A549 (cell line): ENCODE measurements around the gene SLC25A52. TPM values are rescaled to one million over a fixed set of nuclear protein-coding genes. Genes with fewer than 3 reads are reported as not detected.

Experiments used
- ATAC-seq, 2 experiments: fragments of 200-7000 bp in 1 of 2; fragments of >200 bp in 1 of 2; cut with Nextera tagmentation in 1 of 2; cut with Tn5 transposase in 1 of 2; 3 replicates each; pipeline versions ENCODE4 v1.8.0 to v1.9.1; 2018 to 2020; ENCODE audit warnings: mild to moderate bottlenecking in 1 of 2, moderate library complexity in 1 of 2
- CTCF ChIA-PET: fragments of 300-600 bp; sonication (Branson Sonifier 250); formaldehyde crosslinking; extraction: SDS; loops from one replicate; lab custom pipeline; 2021; ENCODE audit warnings: antibody characterized with exemption, inconsistent platforms; lab: Yijun Ruan, JAX
- POLR2A ChIA-PET: fragments of 350-600 bp; formaldehyde crosslinking; extraction: SDS; loops from one replicate; lab custom pipeline; 2021; ENCODE audit warnings: antibody characterized with exemption, inconsistent platforms; lab: Yijun Ruan, JAX
- DNase-seq, 2 experiments: peaks; one replicate each; pipeline versions ENCODE4 v3.0.0 to v3.0.0-alpha.2; 2011 to 2016; ENCODE audit warnings: low read depth in 1 of 2, low spot score in 1 of 2
- FAIRE-seq: peaks from 2 replicates; lab custom pipeline; 2011; peaks lifted over from hg19 to GRCh38; lab: Jason Lieb, UNC
- H3K27ac ChIP-seq, 2 experiments: fragments of >200 bp; sonication (Bioruptor Twin); formaldehyde crosslinking; 3 replicates each; pipeline ENCODE4 v1.5.1; 2016 to 2017
- H3K4me1 ChIP-seq: fragments of >200 bp; sonication (Bioruptor Twin); formaldehyde crosslinking; 3 replicates; pipeline ENCODE4 v1.6.1; 2016
- H3K4me2 ChIP-seq: fragments of >200 bp; sonication (Bioruptor Twin); formaldehyde crosslinking; 3 replicates; pipeline ENCODE4 v1.6.1; 2016
- H3K4me3 ChIP-seq: fragments of >200 bp; sonication (Bioruptor Twin); formaldehyde crosslinking; 3 replicates; pipeline ENCODE4 v1.5.1; 2016
- H3K9me3 ChIP-seq: fragments of >200 bp; sonication (Bioruptor Twin); formaldehyde crosslinking; 3 replicates; pipeline ENCODE4 v1.6.1; 2016
- BHLHE40 ChIP-seq: IDR thresholded peaks from 2 replicates; pipeline ENCODE4 v1.6.1; 2012; ENCODE audit warnings: low read depth, low read length, inconsistent platforms
- CBX2 ChIP-seq: fragments of 200-600 bp; sonication (generic); IDR thresholded peaks from 2 replicates; pipeline ENCODE4 v1.6.1; 2016; ENCODE audit warnings: low read depth, mild to moderate bottlenecking, borderline replicate concordance
- CHD4 ChIP-seq: fragments of 200-600 bp; sonication (generic); IDR thresholded peaks from 2 replicates; pipeline ENCODE4 v1.6.1; 2016; ENCODE audit warnings: antibody characterized with exemption, mild to moderate bottlenecking, borderline replicate concordance
- E2F6 ChIP-seq: IDR thresholded peaks from 2 replicates; pipeline ENCODE4 v1.6.1; 2012; ENCODE audit warnings: low read depth, borderline replicate concordance
- EHF ChIP-seq: fragments of 250-450 bp; sonication (Bioruptor Pico); IDR thresholded peaks from 2 replicates; pipeline ENCODE4 v1.5.0; 2020; ENCODE audit warnings: mild to moderate bottlenecking
- EP300 ChIP-seq, 2 experiments: fragments of >200 bp; sonication (Bioruptor Twin); formaldehyde crosslinking; IDR thresholded peaks; 2 replicates in 1 of 2; 3 replicates in 1 of 2; pipeline ENCODE4 v1.6.1; 2016 to 2017
- HES2 ChIP-seq: fragments of >200 bp; sonication (Bioruptor Twin); formaldehyde crosslinking; IDR thresholded peaks from 2 replicates; pipeline ENCODE4 v1.6.1; 2016
- HMGXB4 ChIP-seq: fragments of 250-450 bp; sonication (Bioruptor Pico); IDR thresholded peaks from 2 replicates; pipeline ENCODE4 v1.5.0; 2021; ENCODE audit warnings: mild to moderate bottlenecking, moderate library complexity, borderline replicate concordance
- JUN ChIP-seq, 2 experiments: fragments of >200 bp; sonication (Bioruptor Twin); formaldehyde crosslinking; IDR thresholded peaks; 2 replicates in 1 of 2; 3 replicates in 1 of 2; pipeline ENCODE4 v1.6.1; 2016 to 2017
- KDM1A ChIP-seq: fragments of 200-600 bp; sonication (generic); IDR thresholded peaks from 2 replicates; pipeline ENCODE4 v1.6.1; 2016; ENCODE audit warnings: low read depth, mild to moderate bottlenecking
- MAX ChIP-seq: IDR thresholded peaks from 2 replicates; pipeline ENCODE4 v1.6.1; 2012
- MYC ChIP-seq: IDR thresholded peaks from 2 replicates; pipeline ENCODE4 v1.6.1; 2012; ENCODE audit warnings: mild to moderate bottlenecking, inconsistent platforms, low read length, improper control_type of control experiment, borderline replicate concordance
- NFE2L2 ChIP-seq: fragments of 150-350 bp; conservative IDR thresholded peaks from 2 replicates; pipeline ENCODE4 v1.6.1; 2014; ENCODE audit warnings: low read length
- NR3C1 ChIP-seq: fragments of >200 bp; sonication (Bioruptor Twin); formaldehyde crosslinking; IDR thresholded peaks from 3 replicates; pipeline ENCODE4 v1.6.1; 2017
- POLR2AphosphoS2 ChIP-seq: conservative IDR thresholded peaks from 2 replicates; pipeline ENCODE4 v1.6.1; 2012; ENCODE audit warnings: low read length, improper control_type of control experiment, inconsistent platforms
- REST ChIP-seq: fragments of 200-600 bp; sonication (generic); IDR thresholded peaks from 2 replicates; pipeline ENCODE4 v1.6.1; 2016; ENCODE audit warnings: antibody characterized with exemption, mild to moderate bottlenecking, moderate library complexity
- RNF2 ChIP-seq: fragments of 200-600 bp; sonication (generic); IDR thresholded peaks from 2 replicates; pipeline ENCODE4 v1.6.1; 2016; ENCODE audit warnings: low read depth, mild to moderate bottlenecking, antibody characterized with exemption, moderate library complexity, borderline replicate concordance
- SMC3 ChIP-seq: fragments of >200 bp; sonication (Bioruptor Twin); formaldehyde crosslinking; IDR thresholded peaks from 3 replicates; pipeline ENCODE4 v1.6.1; 2018; ENCODE audit warnings: inconsistent platforms
- SREBF2 ChIP-seq: fragments of 450-650 bp; IDR thresholded peaks from 2 replicates; pipeline ENCODE4 v1.6.1; 2014; ENCODE audit warnings: mild to moderate bottlenecking, moderate library complexity
- ZNF302 ChIP-seq: fragments of 250-450 bp; sonication (Bioruptor Pico); IDR thresholded peaks from 2 replicates; pipeline ENCODE4 v1.9.0; 2021; ENCODE audit warnings: inconsistent platforms, mild to moderate bottlenecking, moderate library complexity
- ZSCAN20 ChIP-seq: fragments of 250-450 bp; sonication (Bioruptor Pico); IDR thresholded peaks from 2 replicates; pipeline ENCODE4 v1.8.0; 2022; ENCODE audit warnings: mild to moderate bottlenecking, moderate library complexity
- WGBS: methylation state at CpG from one replicate; pipeline ENCODE4 v1.1.6; 2017; ENCODE audit errors: missing lambda C conversion rate; 5-methylcytosine and 5-hydroxymethylcytosine counted together
- polyA plus RNA-seq, 4 experiments: library from polyadenylated mRNA; depleted of rRNA in 3 of 4; stranded (reverse); fragments of >200 nt; fragmentation: RNase III in 1 of 4; extraction: RNeasy Plus Mini Kit Qiagen cat#74134 plus additional on column Dnase treatment in 1 of 4; gene quantifications; 2 replicates in 3 of 4; 3 replicates in 1 of 4; pipeline ENCODE4 v1.2.3, GENCODE V29; 2011 to 2017

The SLC25A52 gene
- polyA plus RNA-seq, 2 of the 4 experiments (the other 2 are of a cell fraction) = 0.10 TPM; not detected in 1

- Histone ChIP-seq H3K9me3 (0 out of 3 replicates have a peak, but pooled peaks cover 3% of the 10 kb centered on the region), H3K4me3 (no peak overlapping the region), H3K27ac (no peak overlapping the region), H3K4me2 (no peak overlapping the region), H3K4me1 (no peaks in the 10 kb centered on the region)
- no peak for DNase-seq
- ChIA-PET POLR2A (no interaction called here), CTCF (interaction anchor here (0.6 to 2.7 kb wide), 23 partner anchors 10 to 752 kb away, joined by 3 to 17 read pairs (median 4); no protein-coding TSS in a partner anchor)
- no peak for FAIRE-seq
- TF ChIP-seq POLR2AphosphoS2 (no peak), BHLHE40 (no peak), EP300 (IDR thresholded peaks at IDR 0.05) (no peak), SREBF2 (no peak), HMGXB4 (CRISPR knock-in tag) (no peak), HES2 (no peak), MAX (no peak), RNF2 (no peak), SMC3 (no peak), KDM1A (no peak), JUN (IDR thresholded peaks at IDR 0.05) (no peak), CHD4 (no peak), CBX2 (no peak)
- WGBS = 54% methylated on average over 3 of the region's 3 CpGs
- ATAC-seq = no peak
These were observed 39.1 kb downstream of the SLC25A52 start for GRCh38 chr18:31721601-31722000.

- WGBS = 44% methylated on average over 4 of the region's 7 CpGs
- Histone ChIP-seq H3K4me1 (no peaks in the 10 kb centered on the region), H3K4me3 (no peak overlapping the region), H3K4me2 (no peak overlapping the region), H3K9me3 (0 out of 3 replicates have a peak, but pooled peaks cover 3% of the 10 kb centered on the region), H3K27ac (no peak overlapping the region)
- TF ChIP-seq MYC (no peak), NFE2L2 (no peak), ZNF302 (CRISPR knock-in tag) (no peak), E2F6 (no peak), EHF (CRISPR knock-in tag) (no peak), HMGXB4 (CRISPR knock-in tag) (no peak), ZSCAN20 (CRISPR knock-in tag) (no peak), REST (no peak), SMC3 (no peak), NR3C1 (no peak), BHLHE40 (no peak), KDM1A (no peak)
- FAIRE-seq (no peak), DNase-seq (no peak), ATAC-seq (no peak)
- POLR2A ChIA-PET = no interaction called here
- CTCF ChIA-PET = interaction anchor here (0.9 to 1.3 kb wide), 2 partner anchors 30 to 156 kb away, joined by 3 read pairs; no protein-coding TSS in a partner anchor
These were observed 39.8 kb downstream of the SLC25A52 start for GRCh38 chr18:31720867-31721266.
